Heart left ventricle (tissue), 13 donors: ENCODE results near the gene ANO5.

ENCODE experiments used
- POLR2A ChIP-seq, 2 donors: fragments of 450-650 bp; IDR thresholded peaks; one replicate each; pipeline ENCODE4 v1.6.1; 2017; ENCODE audit warnings: antibody characterized with exemption in 2 of 2, mild to moderate bottlenecking in 2 of 2, moderate library complexity in 2 of 2
- TF ChIP-seq, protein P1 (sequence below), 12 donors: fragments of 200-600 bp; sonication (generic) in 4 of 12; IDR thresholded peaks; one replicate each; pipeline versions ENCODE4 v1.5.0 to v1.8.0; 2018 to 2022; ENCODE audit warnings: antibody characterized with exemption in 12 of 12, mild to moderate bottlenecking in 5 of 12
- donor health status: ischemic (EF 13 %, LVEDD 7.1; RV severe dilation, severe dysfunction).
- donor health status: DM: no; HTN: yes; CAD: no.
- donor health status: DM: no; HTN: no; CAD: no.
- donor health status: ischemic (EF 25% LVEDD 6.9; RV normal size, moderate dysfunction).
- donor health status: ischemic (EF 25% LVEDD 5.7; RV mildly dilated, moderate dysfunction).
- donor health status: ischemic (EF 35%, LVEDD 5.7; RV mildly dilated, moderate dysfunction).
- donor health status: nonischemic (EF 11% LVEDD 7.7; RV severe dilation, severe dysfunction).
- donor health status: DM: yes; HTN: yes; CAD: no.
- donor health status: PGD.
- donor health status: ischemic (EF 29% LVEDD 5.4; RV normal size, mild dysfunction).
- donor health status: nonischemic (EF 23%, LVEDD 6.1; RV moderate dilation, normal function).

GRCh38 chr11:22193348-22194051, 615 bp downstream of the ANO5 start:
- TF ChIP-seq, protein P1, sequence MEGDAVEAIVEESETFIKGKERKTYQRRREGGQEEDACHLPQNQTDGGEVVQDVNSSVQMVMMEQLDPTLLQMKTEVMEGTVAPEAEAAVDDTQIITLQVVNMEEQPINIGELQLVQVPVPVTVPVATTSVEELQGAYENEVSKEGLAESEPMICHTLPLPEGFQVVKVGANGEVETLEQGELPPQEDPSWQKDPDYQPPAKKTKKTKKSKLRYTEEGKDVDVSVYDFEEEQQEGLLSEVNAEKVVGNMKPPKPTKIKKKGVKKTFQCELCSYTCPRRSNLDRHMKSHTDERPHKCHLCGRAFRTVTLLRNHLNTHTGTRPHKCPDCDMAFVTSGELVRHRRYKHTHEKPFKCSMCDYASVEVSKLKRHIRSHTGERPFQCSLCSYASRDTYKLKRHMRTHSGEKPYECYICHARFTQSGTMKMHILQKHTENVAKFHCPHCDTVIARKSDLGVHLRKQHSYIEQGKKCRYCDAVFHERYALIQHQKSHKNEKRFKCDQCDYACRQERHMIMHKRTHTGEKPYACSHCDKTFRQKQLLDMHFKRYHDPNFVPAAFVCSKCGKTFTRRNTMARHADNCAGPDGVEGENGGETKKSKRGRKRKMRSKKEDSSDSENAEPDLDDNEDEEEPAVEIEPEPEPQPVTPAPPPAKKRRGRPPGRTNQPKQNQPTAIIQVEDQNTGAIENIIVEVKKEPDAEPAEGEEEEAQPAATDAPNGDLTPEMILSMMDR (IDR thresholded peaks at IDR 0.05) = no peak
- no peak for TF ChIP-seq POLR2A (IDR thresholded peaks at IDR 0.05)
